Right ventricle myocardium inferior (tissue), 1 donor: ENCODE measurements around the gene CABYR. TPM values are rescaled to one million over a fixed set of nuclear protein-coding genes. Genes with fewer than 3 reads are reported as not detected.

ENCODE experiments used
- ATAC-seq: fragments of 200-7000 bp; cut with Tn5 transposase; one replicate; pipeline ENCODE4 v1.9.1; 2020; ENCODE audit warnings: mild to moderate bottlenecking, moderate library complexity
- DNase-seq: peaks from one replicate; pipeline ENCODE4 v3.0.0; 2021; ENCODE audit errors: missing footprints
- intact Hi-C: fragments of 100-400 bp; cut with DNase I; formaldehyde crosslinking; loops from one replicate; pipeline ENCODE4 v1.11.0; 2022
- total RNA-seq: library from RNA; stranded (reverse); fragmentation: NEBNext Ultra II Directional; extraction: Animal tissue kit (Norgen Biotek cat#: 25700); gene quantifications from one replicate; pipeline ENCODE4 v1.2.1, GENCODE V29; 2021
- donor health status: DM: no; HTN: yes; CAD: no; lungs with severe emphysema.

The CABYR gene
- total RNA-seq, 1 donor from 2014 or later, result not detected

- intact Hi-C loops, result no loop called here
Measured at GRCh38 chr18:24209558-24209957, 70.7 kb downstream of the CABYR start.

More at GRCh38 chr18:24209558-24209957, 70.7 kb downstream of the CABYR start:
- DNase-seq (no peak), ATAC-seq (no peak)

Other genes with a start within 250 kb of the CABYR start
- gene TTC39C, start 124.3 kb upstream of the CABYR start, total RNA-seq, result 4.0 TPM